ENCODE measurements around the gene WNK1.
"Not testable (repeated sequence)": the region's sequence is repeated elsewhere in the genome, so short reads cannot be mapped to it uniquely, and the experiment has no call there.

Gene WNK1

GRCh38 chr12:817941-818600 lies 65.7 kb downstream of the WNK1 start:
- no peak for DNase-seq (ENCODE audit: low read depth)

- no peak for DNase-seq (ENCODE audit: low read depth)
Measured at GRCh38 chr12:818733-819132, 66.4 kb downstream of the WNK1 start.

- no peak for DNase-seq (ENCODE audit: low read depth)
Measured at GRCh38 chr12:820336-820735, 68.0 kb downstream of the WNK1 start.

- no peak for DNase-seq (ENCODE audit: low read depth)
Measured at GRCh38 chr12:823028-823698, 70.8 kb downstream of the WNK1 start.

GRCh38 chr12:826331-826730 lies 74.0 kb downstream of the WNK1 start:
- DNase-seq (ENCODE audit: low read depth): no peak

GRCh38 chr12:828726-829395 lies 76.5 kb downstream of the WNK1 start:
- no peak for DNase-seq (ENCODE audit: low read depth)

- no peak for DNase-seq (ENCODE audit: low read depth)
Measured at GRCh38 chr12:830111-830867, 77.9 kb downstream of the WNK1 start.

GRCh38 chr12:835754-836518 lies 83.6 kb downstream of the WNK1 start:
- no peak for DNase-seq (ENCODE audit: low read depth)

- no peak for DNase-seq (ENCODE audit: low read depth)
Measured at GRCh38 chr12:836952-837351, 84.6 kb downstream of the WNK1 start.

- DNase-seq (ENCODE audit: low read depth): no peak
Measured at GRCh38 chr12:837548-837947, 85.2 kb downstream of the WNK1 start.

- DNase-seq (ENCODE audit: low read depth): no peak
Measured at GRCh38 chr12:843609-844008, 91.2 kb downstream of the WNK1 start.

GRCh38 chr12:846421-846820 lies 94.0 kb downstream of the WNK1 start:
- no peak for DNase-seq (ENCODE audit: low read depth)

GRCh38 chr12:848173-848865 lies 95.9 kb downstream of the WNK1 start:
- no peak for DNase-seq (ENCODE audit: low read depth)

- no peak for DNase-seq (ENCODE audit: low read depth)
Measured at GRCh38 chr12:848882-849527, 96.6 kb downstream of the WNK1 start.

GRCh38 chr12:849733-850437 lies 97.5 kb downstream of the WNK1 start:
- DNase-seq (ENCODE audit: low read depth): not testable (repeated sequence)

- DNase-seq (ENCODE audit: low read depth): no peak
Measured at GRCh38 chr12:851343-851742, 99.0 kb downstream of the WNK1 start.

GRCh38 chr12:851913-852312 lies 99.5 kb downstream of the WNK1 start:
- no peak for DNase-seq (ENCODE audit: low read depth)

GRCh38 chr12:852864-853263 lies 100.5 kb downstream of the WNK1 start:
- no peak for DNase-seq (ENCODE audit: low read depth)

- no peak for DNase-seq (ENCODE audit: low read depth)
Measured at GRCh38 chr12:857611-858010, 105.2 kb downstream of the WNK1 start.

- no peak for DNase-seq (ENCODE audit: low read depth)
Measured at GRCh38 chr12:862303-862911, 110.0 kb downstream of the WNK1 start.

Data from T-helper 22 cell (primary cell).